Stimulated activated CD4-positive, alpha-beta T cell treated with anti-CD3 and anti-CD28 coated beads, TNF-alpha, amount 100 ng/mL, for 1 hour (primary cell): ENCODE results near the gene MT1A.

Experiments
- DNase-seq, 3 donors: peaks; one replicate each; pipeline ENCODE4 v3.0.0-alpha.2; 2020; ENCODE audit warnings: low read depth in 3 of 3, low spot score in 1 of 3

The MT1A gene

DNA sequence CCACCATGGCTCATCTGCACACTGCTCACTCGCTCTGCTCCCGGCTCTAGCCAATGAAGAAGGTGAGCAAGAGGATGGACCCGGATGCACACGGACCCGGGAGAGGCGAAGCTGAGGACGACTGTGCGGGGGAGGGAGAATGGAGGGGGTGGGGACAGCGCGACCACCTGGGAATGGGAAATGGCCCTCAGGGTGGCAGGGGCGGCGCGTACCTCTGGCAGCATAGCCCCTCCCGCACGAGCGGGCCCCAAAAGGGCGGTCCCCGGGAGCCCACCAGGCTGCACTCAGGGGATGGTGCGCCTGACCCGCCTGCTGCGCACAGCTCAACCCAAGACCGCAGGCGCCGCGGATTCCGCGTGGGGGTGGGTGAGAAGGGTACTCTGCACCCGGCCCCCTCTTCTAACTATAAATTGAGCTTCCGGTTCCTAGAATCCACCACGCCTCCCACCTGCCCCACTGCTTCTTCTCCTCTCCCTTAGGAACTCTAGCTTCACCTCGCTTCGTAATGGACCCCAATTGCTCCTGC lies 37.3 kb downstream of the MT1A start:
- DNase-seq, result peak in 1 of 3 donors; percentile 50

DNA sequence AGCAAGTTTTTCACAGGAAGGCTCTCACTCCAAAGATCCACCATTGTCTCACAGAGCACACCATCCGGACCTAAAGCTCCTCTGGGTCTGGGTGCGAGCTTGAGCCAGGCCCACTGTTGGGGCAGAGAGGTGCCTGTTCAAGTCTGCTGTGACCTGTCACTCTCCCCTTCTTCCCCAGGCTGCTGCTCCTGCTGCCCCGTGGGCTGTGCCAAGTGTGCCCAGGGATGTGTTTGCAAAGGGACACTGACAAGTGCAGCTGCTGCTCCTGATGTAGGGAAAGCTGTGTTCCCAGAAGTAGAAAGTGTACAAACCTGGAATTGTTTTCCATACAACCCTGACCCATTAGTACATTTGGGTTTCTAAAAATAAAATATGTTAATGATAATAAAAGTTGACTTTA lies 39.0 kb downstream of the MT1A start:
- DNase-seq, result no peak

DNA sequence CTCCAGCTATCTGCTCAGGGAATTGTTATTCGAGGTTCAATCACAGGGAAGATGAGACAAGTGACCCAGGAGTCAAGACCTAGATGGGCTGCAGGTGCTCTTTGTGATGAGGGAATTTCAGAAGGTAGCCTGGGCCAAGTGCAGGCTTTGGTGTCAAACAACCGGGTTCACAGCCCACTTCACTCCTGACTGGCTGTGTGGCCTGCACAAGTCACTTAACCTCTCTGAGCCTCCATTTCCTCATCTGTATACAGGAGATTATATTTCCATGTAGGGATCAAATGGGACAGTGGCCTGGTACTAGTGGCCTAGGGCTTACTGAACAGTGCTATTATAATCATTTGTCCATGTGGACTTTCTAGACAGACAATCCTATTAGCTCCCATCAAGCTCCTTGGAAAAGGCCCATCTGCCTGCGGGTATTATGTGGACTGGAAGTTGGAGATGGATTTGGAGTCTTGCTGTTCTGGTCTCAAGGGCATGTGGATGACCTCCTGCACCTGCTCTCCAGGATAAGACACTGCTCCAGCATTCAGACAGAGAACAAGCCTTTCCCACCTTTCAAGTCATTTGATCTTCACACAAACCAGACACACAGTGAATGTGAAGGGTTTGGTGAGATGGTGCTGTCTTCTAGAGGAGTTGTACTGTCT lies 40.7 kb downstream of the MT1A start:
- no peak for DNase-seq

DNA sequence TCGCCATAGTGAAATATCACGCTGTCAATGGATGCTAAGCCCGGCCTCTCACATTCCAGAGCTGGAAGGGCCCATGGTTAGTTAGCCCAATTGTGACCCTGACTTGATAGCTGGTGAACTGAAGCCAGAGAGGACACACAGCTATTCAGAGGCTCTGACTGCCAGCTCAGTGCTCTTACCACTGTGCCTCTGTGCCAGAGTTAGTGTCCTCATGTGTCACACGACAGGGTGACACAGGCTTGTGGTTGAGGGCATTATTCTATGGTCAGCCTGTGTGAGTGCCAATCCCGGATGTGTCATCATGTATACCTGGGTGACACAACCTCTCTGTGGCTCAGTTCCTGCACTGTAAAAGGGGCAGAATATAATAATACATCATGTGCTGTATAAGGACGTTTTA lies 41.4 kb downstream of the MT1A start:
- no peak for DNase-seq

DNA sequence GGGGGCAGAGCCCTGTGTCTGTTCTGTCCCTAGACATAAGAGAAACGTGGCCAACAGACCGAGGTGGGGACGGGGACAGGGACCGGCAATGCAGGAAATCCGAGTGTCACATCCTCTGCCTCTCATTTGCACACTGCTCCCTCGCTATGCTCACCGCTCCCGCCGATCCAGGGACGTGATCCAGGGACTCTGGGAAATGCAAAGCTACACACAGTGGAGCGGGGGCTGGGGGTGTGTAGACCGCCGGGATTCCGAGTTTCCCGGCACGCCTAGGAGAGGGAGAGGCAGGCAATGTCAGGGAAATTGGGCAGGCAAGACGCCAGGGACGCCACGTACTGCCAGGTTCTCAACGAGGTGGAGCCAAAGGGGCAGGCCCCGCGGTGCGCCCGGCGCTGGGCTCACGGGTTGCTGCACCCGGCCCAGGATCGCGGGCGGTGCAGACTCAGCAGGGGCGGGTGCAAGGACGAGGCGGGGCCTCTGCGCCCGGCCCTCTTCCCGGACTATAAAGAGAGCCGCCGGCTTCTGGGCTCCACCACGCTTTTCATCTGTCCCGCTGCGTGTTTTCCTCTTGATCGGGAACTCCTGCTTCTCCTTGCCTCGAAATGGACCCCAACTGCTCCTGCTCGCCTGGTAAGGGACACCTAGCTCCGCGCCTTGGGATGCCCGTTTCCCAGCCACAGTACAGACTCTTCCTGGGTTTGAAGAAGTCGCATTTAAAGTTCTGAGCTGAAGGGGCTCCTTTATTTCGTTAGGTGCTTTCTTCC lies 43.7 kb downstream of the MT1A start, which contains the start of gene MT1X:
Gene MT1X (plus strand): TSS at position 532 of the 764 bp plus-strand sequence. CDS start 71 bp downstream, at position 603.
- DNase-seq, result peak; percentile 57 to 87 (median 78)

DNA sequence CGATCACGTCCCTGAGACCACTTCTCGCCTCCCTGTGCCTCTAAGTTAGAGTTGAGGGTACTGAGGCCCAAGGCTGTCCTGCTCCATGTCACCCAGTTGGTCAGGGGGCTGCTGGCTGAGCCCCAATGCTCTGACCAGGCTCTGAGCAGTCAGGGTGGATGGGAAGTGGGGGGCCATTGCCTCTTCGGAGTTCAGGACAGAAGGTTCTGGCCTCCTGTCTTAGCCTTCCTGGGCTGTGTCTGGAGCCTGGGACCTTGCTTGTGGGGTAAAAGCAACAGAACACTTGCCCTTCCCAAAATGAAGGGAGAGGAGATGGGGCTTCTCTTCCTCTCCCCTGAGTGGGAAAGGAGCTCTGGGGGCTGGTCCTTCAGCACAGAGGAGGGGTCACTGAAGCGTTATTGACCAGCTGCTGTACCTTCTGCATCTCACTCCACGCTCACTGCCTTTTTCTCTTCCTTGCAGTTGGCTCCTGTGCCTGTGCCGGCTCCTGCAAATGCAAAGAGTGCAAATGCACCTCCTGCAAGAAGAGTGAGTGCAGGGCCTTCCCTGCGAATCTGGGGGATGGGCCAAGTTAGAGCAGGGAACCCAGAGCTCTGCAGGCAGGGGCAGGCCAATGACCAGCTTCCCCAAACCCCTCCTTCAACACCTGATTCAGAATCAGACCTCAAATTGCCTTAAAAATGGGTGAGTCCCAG lies 44.4 kb downstream of the MT1A start:
- no peak for DNase-seq

DNA sequence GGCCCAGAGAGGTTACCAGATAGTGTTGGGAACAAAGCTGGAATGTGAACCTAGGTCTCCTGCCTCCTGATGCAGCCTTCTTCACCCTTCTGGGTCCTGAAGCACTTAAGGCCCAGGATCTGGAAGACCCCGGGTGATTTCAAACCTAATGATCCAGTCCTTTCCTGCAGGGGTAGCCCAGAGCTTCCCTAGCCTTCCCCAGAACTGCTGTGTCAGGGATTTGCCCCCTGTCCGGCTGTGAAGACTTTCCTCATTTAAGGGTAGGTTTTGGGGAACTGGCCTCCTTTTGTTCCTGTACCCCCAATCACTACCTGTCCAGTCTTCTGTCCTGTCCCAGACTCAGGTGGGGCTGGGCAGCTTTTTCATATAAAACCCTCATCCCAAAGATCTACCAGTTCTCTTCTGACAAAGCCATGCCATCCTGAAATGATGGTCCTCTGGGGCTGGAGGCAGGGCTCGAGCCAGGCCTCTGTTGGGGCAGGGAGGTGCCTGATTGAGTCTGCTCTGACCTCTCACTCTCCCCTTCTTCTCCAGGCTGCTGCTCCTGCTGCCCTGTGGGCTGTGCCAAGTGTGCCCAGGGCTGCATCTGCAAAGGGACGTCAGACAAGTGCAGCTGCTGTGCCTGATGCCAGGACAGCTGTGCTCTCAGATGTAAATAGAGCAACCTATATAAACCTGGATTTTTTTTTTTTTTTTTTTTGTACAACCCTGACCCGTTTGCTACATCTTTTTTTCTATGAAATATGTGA lies 45.1 kb downstream of the MT1A start:
- no peak for DNase-seq

DNA sequence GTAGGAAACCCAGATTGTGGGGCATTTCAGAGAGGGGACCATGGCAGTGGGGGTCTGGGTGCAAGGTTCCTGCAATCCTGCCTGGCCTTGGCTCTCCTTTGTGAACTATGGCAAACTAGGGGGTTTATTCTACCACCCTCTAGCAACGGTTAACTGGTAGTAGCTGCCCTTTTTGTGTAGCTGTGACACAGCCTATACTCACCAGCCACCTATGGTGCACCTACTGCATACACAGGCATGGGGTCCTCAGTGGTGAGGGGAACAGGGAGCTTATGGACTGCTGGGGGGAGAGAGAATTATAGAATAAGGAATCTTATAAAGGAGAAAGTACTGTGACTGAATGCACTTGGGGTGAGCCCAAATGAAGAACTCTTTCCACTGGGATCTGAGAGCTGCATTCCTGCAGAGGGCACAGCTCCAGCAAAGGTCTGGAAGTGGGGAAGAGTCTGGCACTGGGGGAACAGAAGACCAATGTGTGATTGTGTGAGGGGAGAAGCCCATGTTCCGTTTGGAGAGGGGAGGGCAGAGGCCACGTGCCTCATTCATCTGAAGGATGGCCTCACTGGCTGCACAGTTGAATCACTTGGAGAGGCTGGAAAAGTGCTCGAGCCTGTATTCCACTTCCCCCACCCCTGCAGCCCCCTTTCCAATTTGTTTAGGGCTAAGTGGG lies 45.9 kb downstream of the MT1A start:
- DNase-seq, result no peak

DNA sequence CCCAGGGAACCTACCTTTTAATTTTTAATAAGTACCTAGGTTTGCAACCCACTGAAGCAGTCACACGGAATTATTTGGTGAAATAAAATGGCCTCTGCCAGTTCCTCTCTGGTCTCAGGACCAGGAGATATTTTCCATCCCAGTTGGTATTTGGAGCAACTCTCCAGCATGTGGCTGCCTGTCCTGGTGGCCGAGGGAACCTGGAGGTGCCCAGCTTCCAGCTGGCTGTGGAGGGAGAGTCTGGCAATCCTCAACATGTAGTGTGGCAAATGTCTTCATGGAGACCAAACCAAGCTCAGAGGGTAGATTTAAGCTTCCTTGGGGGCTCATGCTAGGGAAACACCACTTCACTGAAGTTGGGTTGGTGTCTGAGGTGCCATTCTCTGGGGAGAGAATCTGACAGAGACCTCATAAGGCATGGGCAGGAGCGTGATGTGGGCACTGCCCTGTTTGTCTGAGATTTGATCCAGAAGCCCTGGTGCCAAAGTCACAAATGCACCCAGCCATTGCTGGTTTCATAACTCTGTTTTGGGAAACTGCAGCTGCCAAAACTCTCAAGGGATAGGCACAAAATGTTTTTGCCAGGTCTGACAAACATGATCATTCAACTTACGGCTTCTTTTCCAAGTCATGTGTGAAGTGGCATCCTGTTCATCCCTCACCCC lies 46.6 kb downstream of the MT1A start:
- no peak for DNase-seq

DNA sequence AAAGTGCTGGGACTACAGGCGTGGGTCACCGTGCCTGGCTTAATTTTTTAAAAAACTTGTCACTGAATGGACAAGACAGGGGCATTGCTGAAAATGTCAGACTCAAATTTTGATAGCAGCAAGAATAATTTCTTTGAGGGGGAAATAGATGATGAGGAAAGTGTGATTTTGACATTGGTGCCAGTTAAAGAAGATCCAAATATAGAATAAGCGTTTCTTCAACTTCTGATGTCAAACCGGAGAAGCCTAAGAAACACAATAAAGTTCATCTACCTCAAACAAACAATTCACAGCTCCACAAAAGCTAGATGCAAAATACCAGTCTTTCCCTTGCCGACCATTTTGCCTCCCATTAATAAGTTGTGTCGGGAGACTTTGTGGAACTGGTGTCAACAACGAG lies 48.3 kb downstream of the MT1A start:
- no peak for DNase-seq

DNA sequence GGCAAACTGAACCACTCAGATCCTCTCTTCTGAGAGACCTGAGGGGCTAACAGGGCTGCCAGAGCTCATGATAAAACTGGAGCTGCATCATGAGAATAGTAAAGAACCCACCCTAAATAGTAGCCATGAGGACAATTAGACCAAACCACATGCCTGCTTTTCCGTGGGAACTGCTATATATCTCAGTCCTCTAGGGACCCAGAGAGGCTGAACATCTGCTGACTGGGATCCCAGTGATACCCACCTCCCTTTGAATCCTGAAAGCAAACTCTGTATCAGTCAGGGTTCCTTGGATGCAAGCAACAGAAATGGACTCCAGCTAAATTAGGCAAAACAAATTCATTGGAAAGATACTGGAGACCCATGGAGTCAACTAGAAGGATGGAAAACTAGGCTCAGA lies 50.3 kb downstream of the MT1A start:
- no peak for DNase-seq

DNA sequence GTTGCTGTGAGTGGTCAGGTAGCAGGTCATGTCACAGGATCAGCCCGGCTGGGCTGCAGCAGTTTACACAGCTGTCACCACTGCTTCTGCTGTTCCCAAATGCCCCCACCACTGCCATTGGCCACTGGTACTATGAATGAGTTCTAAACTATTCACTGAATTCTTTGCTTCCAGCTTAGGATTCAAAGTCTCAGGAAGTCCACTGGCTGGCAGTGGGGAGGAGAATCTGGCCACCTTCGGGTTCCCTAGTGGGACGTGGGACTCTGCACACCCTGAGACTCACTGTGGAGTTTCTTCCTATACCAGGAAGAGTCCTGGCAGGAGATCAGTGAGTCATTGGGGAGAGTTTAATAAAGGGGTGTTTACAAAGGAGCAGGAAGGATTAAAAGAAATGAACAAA lies 50.7 kb downstream of the MT1A start:
- DNase-seq, result no peak
